A673 (cell line): Measurements from ENCODE around the gene SDK1. TPM values are rescaled to one million over a fixed set of nuclear protein-coding genes. Genes with fewer than 3 reads are reported as not detected.

ENCODE experiments used
- BruUV-seq: library from RNA; stranded (reverse); fragments of 400-500 nt; replicated peaks from 2 replicates; lab custom pipeline; 2021; lab: Mats Ljungman, UMichigan
- CTCF ChIA-PET: fragments of 300-600 bp; sonication (Branson Sonifier 250); formaldehyde crosslinking; loops from one replicate; lab custom pipeline; 2022; ENCODE audit warnings: antibody characterized with exemption; lab: Charles Lee
- POLR2A ChIA-PET: fragments of 300-600 bp; sonication (Branson Sonifier 250); formaldehyde crosslinking; loops from one replicate; lab custom pipeline; 2022; ENCODE audit warnings: antibody characterized with exemption; ENCODE audit not compliant: low non-redundant PET; lab: Charles Lee
- DNase-seq: peaks from one replicate; pipeline ENCODE4 v3.0.0-alpha.2; 2015; ENCODE audit warnings: low spot score
- H3K27ac ChIP-seq: fragments of 200-600 bp; sonication (generic); 2 replicates; pipeline ENCODE4 v1.5.1; 2016; ENCODE audit warnings: mixed run types, low read depth, mild to moderate bottlenecking, mixed read lengths, antibody characterized with exemption, low read length; ENCODE audit not compliant: poor library complexity, severe bottlenecking
- H3K27me3 ChIP-seq: fragments of 200-600 bp; sonication (generic); replicated peaks from 2 replicates; pipeline ENCODE4 v1.6.1; 2017; ENCODE audit warnings: mixed run types, low read depth, mild to moderate bottlenecking, mixed read lengths, antibody characterized with exemption, low read length; ENCODE audit not compliant: insufficient read depth, poor library complexity
- H3K36me3 ChIP-seq: fragments of 200-600 bp; sonication (generic); 2 replicates; pipeline ENCODE4 v1.6.1; 2016; ENCODE audit warnings: mixed run types, mild to moderate bottlenecking, mixed read lengths, antibody characterized with exemption, low read length; ENCODE audit not compliant: insufficient read depth, poor library complexity, severe bottlenecking
- H3K4me1 ChIP-seq: fragments of 200-600 bp; sonication (generic); 2 replicates; pipeline ENCODE4 v1.6.1; 2017; ENCODE audit warnings: mixed run types, mild to moderate bottlenecking, mixed read lengths, antibody characterized with exemption, low read length; ENCODE audit not compliant: insufficient read depth, poor library complexity, severe bottlenecking
- H3K4me3 ChIP-seq: fragments of 200-600 bp; sonication (generic); 2 replicates; pipeline ENCODE4 v1.5.1; 2016; ENCODE audit warnings: low read depth, mixed run types, mild to moderate bottlenecking, mixed read lengths, low read length; ENCODE audit not compliant: poor library complexity, severe bottlenecking
- H3K9me3 ChIP-seq: fragments of 200-600 bp; sonication (generic); 2 replicates; pipeline ENCODE4 v1.6.1; 2016; ENCODE audit warnings: mixed run types, low read depth, mild to moderate bottlenecking, mixed read lengths, antibody characterized with exemption, low read length; ENCODE audit not compliant: poor library complexity, severe bottlenecking
- EZH2 ChIP-seq: fragments of 200-600 bp; sonication (generic); IDR thresholded peaks from 2 replicates; pipeline ENCODE4 v1.6.1; 2017; ENCODE audit warnings: borderline replicate concordance, low read depth, mild to moderate bottlenecking, mixed read lengths, antibody characterized with exemption, low read length; ENCODE audit not compliant: poor library complexity, severe bottlenecking
- intact Hi-C: fragments of 100-400 bp; cut with micrococcal nuclease; formaldehyde crosslinking; loops from one replicate; pipeline ENCODE4 v1.10.0; 2022; ENCODE audit not compliant: unreplicated experiment
- total RNA-seq: library from RNA; stranded (reverse); gene quantifications from 2 replicates; pipeline ENCODE4 v1.2.3, GENCODE V29; 2021
- TF ChIP-seq, protein P1 (sequence below): fragments of 300-800, 200-600 bp; sonication (generic); conservative IDR thresholded peaks from 2 replicates; pipeline ENCODE4 v1.5.1; 2017; ENCODE audit warnings: low read depth, mild to moderate bottlenecking, antibody characterized with exemption, low read length, moderate library complexity, mixed read lengths

The SDK1 gene
- total RNA-seq, 1 experiment from 2014 or later: 14.7 TPM

- H3K27me3 ChIP-seq: no peaks in the 10 kb centered on the region
- POLR2A ChIA-PET: no interaction called here
- H3K4me1 ChIP-seq: peaks cover 11% of the 10 kb centered on the region
- BruUV-seq: no TSS peak
- H3K36me3 ChIP-seq: no peaks in the 10 kb centered on the region
- no peak overlapping the region for H3K4me3 ChIP-seq
- H3K27ac ChIP-seq: no peak overlapping the region
- DNase-seq: no peak
- intact Hi-C loops: no loop called here
- peaks cover 7% of the 10 kb centered on the region for H3K9me3 ChIP-seq
- TF ChIP-seq, protein P1, sequence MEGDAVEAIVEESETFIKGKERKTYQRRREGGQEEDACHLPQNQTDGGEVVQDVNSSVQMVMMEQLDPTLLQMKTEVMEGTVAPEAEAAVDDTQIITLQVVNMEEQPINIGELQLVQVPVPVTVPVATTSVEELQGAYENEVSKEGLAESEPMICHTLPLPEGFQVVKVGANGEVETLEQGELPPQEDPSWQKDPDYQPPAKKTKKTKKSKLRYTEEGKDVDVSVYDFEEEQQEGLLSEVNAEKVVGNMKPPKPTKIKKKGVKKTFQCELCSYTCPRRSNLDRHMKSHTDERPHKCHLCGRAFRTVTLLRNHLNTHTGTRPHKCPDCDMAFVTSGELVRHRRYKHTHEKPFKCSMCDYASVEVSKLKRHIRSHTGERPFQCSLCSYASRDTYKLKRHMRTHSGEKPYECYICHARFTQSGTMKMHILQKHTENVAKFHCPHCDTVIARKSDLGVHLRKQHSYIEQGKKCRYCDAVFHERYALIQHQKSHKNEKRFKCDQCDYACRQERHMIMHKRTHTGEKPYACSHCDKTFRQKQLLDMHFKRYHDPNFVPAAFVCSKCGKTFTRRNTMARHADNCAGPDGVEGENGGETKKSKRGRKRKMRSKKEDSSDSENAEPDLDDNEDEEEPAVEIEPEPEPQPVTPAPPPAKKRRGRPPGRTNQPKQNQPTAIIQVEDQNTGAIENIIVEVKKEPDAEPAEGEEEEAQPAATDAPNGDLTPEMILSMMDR: no peak
- TF ChIP-seq EZH2: no peak
- CTCF ChIA-PET: no interaction called here
Measured at GRCh38 chr7:3497796-3498195, 196.7 kb downstream of the SDK1 start.

DNA sequence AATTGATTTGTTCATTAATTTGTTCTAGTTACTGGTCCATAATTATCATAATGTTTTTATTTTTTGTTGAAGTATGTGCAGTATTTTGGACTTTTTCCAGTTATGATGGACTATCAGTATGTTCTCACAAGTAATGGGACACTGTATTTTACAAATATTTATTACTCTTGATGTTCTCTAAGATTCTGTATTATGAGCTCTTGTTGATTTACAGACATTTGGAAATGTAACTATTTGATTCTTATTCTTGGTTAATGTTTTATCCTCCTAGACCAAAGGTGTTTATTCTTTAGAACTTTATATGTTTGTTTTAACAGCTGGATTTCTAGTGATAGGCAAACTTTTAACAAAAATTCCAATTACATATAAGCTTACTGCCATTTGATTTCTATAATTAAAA is 200.6 kb downstream of the SDK1 start:
- peaks cover 30% of the 10 kb centered on the region for H3K9me3 ChIP-seq
- no peak overlapping the region for H3K4me3 ChIP-seq
- DNase-seq: no peak
- H3K27ac ChIP-seq: no peak overlapping the region
- no peaks in the 10 kb centered on the region for H3K4me1 ChIP-seq
- ChIA-PET POLR2A (no interaction called here), CTCF (no interaction called here)
- no peaks in the 10 kb centered on the region for H3K27me3 ChIP-seq
- TF ChIP-seq, protein P1: no peak
- no peak for TF ChIP-seq EZH2
- no peaks in the 10 kb centered on the region for H3K36me3 ChIP-seq
- intact Hi-C loops: no loop called here
- no TSS peak for BruUV-seq

GRCh38 chr7:3504384-3504783 is 203.3 kb downstream of the SDK1 start:
- H3K4me3 ChIP-seq: no peak overlapping the region
- intact Hi-C loops: no loop called here
- H3K36me3 ChIP-seq: no peaks in the 10 kb centered on the region
- BruUV-seq: no TSS peak
- CTCF ChIA-PET: no interaction called here
- DNase-seq: no peak
- no peaks in the 10 kb centered on the region for H3K4me1 ChIP-seq
- no peaks in the 10 kb centered on the region for H3K27me3 ChIP-seq
- H3K27ac ChIP-seq: no peak overlapping the region
- POLR2A ChIA-PET: no interaction called here
- TF ChIP-seq, protein P1: no peak
- TF ChIP-seq EZH2: no peak
- peaks cover 33% of the 10 kb centered on the region for H3K9me3 ChIP-seq
